Brain pericyte (primary cell): ENCODE data around the gene RIMKLA.

Experiments
- DNase-seq: peaks from one replicate; pipeline ENCODE4 v3.0.0-alpha.2; 2012; ENCODE audit warnings: low read depth, low spot score

Gene RIMKLA

GRCh38 chr1:42372796-42373195, 7.8 kb upstream of the RIMKLA start:
- DNase-seq, result no peak

GRCh38 chr1:42379794-42380585, 602 bp upstream of the RIMKLA start:
- DNase-seq, result no peak

GRCh38 chr1:42381280-42381673, 685 bp downstream of the RIMKLA start:
- no peak for DNase-seq

GRCh38 chr1:42385283-42385682, 4.7 kb downstream of the RIMKLA start:
- no peak for DNase-seq

GRCh38 chr1:42386051-42386450, 5.5 kb downstream of the RIMKLA start:
- no peak for DNase-seq

GRCh38 chr1:42392255-42392654, 11.7 kb downstream of the RIMKLA start:
- DNase-seq, result no peak

- no peak for DNase-seq
Observed at GRCh38 chr1:42392967-42393848, 12.6 kb downstream of the RIMKLA start.

- DNase-seq, result no peak
Observed at GRCh38 chr1:42399315-42400100, 18.9 kb downstream of the RIMKLA start.

GRCh38 chr1:42403880-42404400, 23.3 kb downstream of the RIMKLA start:
- DNase-seq, result no peak

GRCh38 chr1:42414551-42415496, 34.2 kb downstream of the RIMKLA start:
- no peak for DNase-seq

- no peak for DNase-seq
Observed at GRCh38 chr1:42417166-42417565, 36.6 kb downstream of the RIMKLA start.

- no peak for DNase-seq
Observed at GRCh38 chr1:42418516-42418915, 37.9 kb downstream of the RIMKLA start.

GRCh38 chr1:42419126-42419821, 38.7 kb downstream of the RIMKLA start:
- DNase-seq, result no peak

- no peak for DNase-seq
Observed at GRCh38 chr1:42420121-42420520, 39.5 kb downstream of the RIMKLA start.

- DNase-seq, result no peak
Observed at GRCh38 chr1:42420911-42421585, 40.5 kb downstream of the RIMKLA start.

GRCh38 chr1:42422737-42423136, 42.1 kb downstream of the RIMKLA start:
- DNase-seq, result no peak

- no peak for DNase-seq
Observed at GRCh38 chr1:42423681-42424080, 43.1 kb downstream of the RIMKLA start.

GRCh38 chr1:42424201-42424600, 43.6 kb downstream of the RIMKLA start:
- DNase-seq, result no peak

GRCh38 chr1:42427240-42427639, 46.6 kb downstream of the RIMKLA start:
- no peak for DNase-seq
